Memory B cell (primary cell): ENCODE results near the gene KIRREL1.
A peak's percentile ranks its signal among the peaks of the same experiment; 100 is the strongest.

Experiments used
- ATAC-seq: fragments of 150-1000 bp; cut with Tn5 transposase; 2 replicates; pipeline ENCODE4 v1.10.0; 2021; ENCODE audit warnings: low read depth, mild to moderate bottlenecking, moderate library complexity
- DNase-seq, 2 donors: peaks; one replicate each; pipeline ENCODE4 v3.0.0; 2022; ENCODE audit warnings: low spot score in 2 of 2
- H3K27ac Mint-ChIP-seq: one replicate; pipeline ENCODE4 v1.8.0; 2022; ENCODE audit warnings: mild to moderate bottlenecking, moderate library complexity, mixed read lengths
- H3K27me3 Mint-ChIP-seq: one replicate; pipeline ENCODE4 v1.8.0; 2022; ENCODE audit warnings: mixed read lengths
- H3K36me3 Mint-ChIP-seq: one replicate; pipeline ENCODE4 v1.8.0; 2022; ENCODE audit warnings: mild to moderate bottlenecking, mixed read lengths
- H3K4me1 Mint-ChIP-seq: one replicate; pipeline ENCODE4 v1.8.0; 2022; ENCODE audit warnings: mixed read lengths
- H3K4me3 Mint-ChIP-seq: one replicate; pipeline ENCODE4 v1.8.0; 2022; ENCODE audit warnings: mild to moderate bottlenecking, moderate library complexity, mixed read lengths
- H3K9me3 Mint-ChIP-seq: one replicate; pipeline ENCODE4 v1.8.0; 2022; ENCODE audit warnings: mixed read lengths

KIRREL1 gene

GRCh38 chr1:157963713-157964112, 29.7 kb upstream of the KIRREL1 start:
- H3K36me3 Mint-ChIP-seq = no peaks in the 10 kb centered on the region
- no peak overlapping the region for H3K27ac Mint-ChIP-seq
- no peak overlapping the region for H3K4me3 Mint-ChIP-seq
- H3K27me3 Mint-ChIP-seq = peaks cover 13% of the 10 kb centered on the region
- H3K4me1 Mint-ChIP-seq = peaks cover 7% of the 10 kb centered on the region
- H3K9me3 Mint-ChIP-seq = no peaks in the 10 kb centered on the region
- DNase-seq = peak; percentile 60 to 66
- peak; percentile 92 for ATAC-seq

- Mint-ChIP-seq H3K9me3 (no peaks in the 10 kb centered on the region), H3K4me3 (no peak overlapping the region), H3K4me1 (peaks cover 7% of the 10 kb centered on the region), H3K27ac (no peak overlapping the region), H3K27me3 (peaks cover 16% of the 10 kb centered on the region), H3K36me3 (no peaks in the 10 kb centered on the region)
- ATAC-seq (no peak), DNase-seq (no peak)
These were observed 27.9 kb upstream of the KIRREL1 start for GRCh38 chr1:157965584-157965983.

- Mint-ChIP-seq H3K27ac (no peak overlapping the region), H3K4me3 (no peak overlapping the region), H3K36me3 (no peaks in the 10 kb centered on the region), H3K27me3 (peaks cover 16% of the 10 kb centered on the region), H3K9me3 (no peaks in the 10 kb centered on the region), H3K4me1 (peaks cover 7% of the 10 kb centered on the region)
- ATAC-seq (no peak), DNase-seq (no peak)
These were observed 27.4 kb upstream of the KIRREL1 start for GRCh38 chr1:157966031-157966537.

- no peak overlapping the region for H3K4me3 Mint-ChIP-seq
- no peaks in the 10 kb centered on the region for H3K9me3 Mint-ChIP-seq
- H3K27ac Mint-ChIP-seq = no peak overlapping the region
- peaks cover 5% of the 10 kb centered on the region for H3K4me1 Mint-ChIP-seq
- ATAC-seq (no peak), DNase-seq (no peak)
- no peaks in the 10 kb centered on the region for H3K36me3 Mint-ChIP-seq
- H3K27me3 Mint-ChIP-seq = peaks cover 14% of the 10 kb centered on the region
These were observed 26.2 kb upstream of the KIRREL1 start for GRCh38 chr1:157967205-157967604.

GRCh38 chr1:157968508-157968907, 24.9 kb upstream of the KIRREL1 start:
- peaks cover 3% of the 10 kb centered on the region for H3K4me1 Mint-ChIP-seq
- no peaks in the 10 kb centered on the region for H3K36me3 Mint-ChIP-seq
- H3K4me3 Mint-ChIP-seq = no peak overlapping the region
- DNase-seq = no peak
- no peaks in the 10 kb centered on the region for H3K9me3 Mint-ChIP-seq
- H3K27me3 Mint-ChIP-seq = peaks cover 11% of the 10 kb centered on the region
- no peak overlapping the region for H3K27ac Mint-ChIP-seq
- no peak for ATAC-seq

GRCh38 chr1:157968946-157969345, 24.5 kb upstream of the KIRREL1 start:
- no peak overlapping the region for H3K27ac Mint-ChIP-seq
- H3K4me3 Mint-ChIP-seq = no peak overlapping the region
- H3K27me3 Mint-ChIP-seq = peaks cover 12% of the 10 kb centered on the region
- DNase-seq (no peak), ATAC-seq (no peak)
- no peaks in the 10 kb centered on the region for H3K4me1 Mint-ChIP-seq
- no peaks in the 10 kb centered on the region for H3K36me3 Mint-ChIP-seq
- H3K9me3 Mint-ChIP-seq = no peaks in the 10 kb centered on the region

GRCh38 chr1:157969697-157970485, 23.6 kb upstream of the KIRREL1 start:
- Mint-ChIP-seq H3K36me3 (no peaks in the 10 kb centered on the region), H3K4me3 (no peak overlapping the region), H3K9me3 (no peaks in the 10 kb centered on the region), H3K27me3 (peaks cover 17% of the 10 kb centered on the region), H3K4me1 (no peaks in the 10 kb centered on the region), H3K27ac (no peak overlapping the region)
- DNase-seq (no peak), ATAC-seq (no peak)

- H3K4me3 Mint-ChIP-seq = no peak overlapping the region
- ATAC-seq = no peak
- no peak for DNase-seq
- peaks cover 16% of the 10 kb centered on the region for H3K27me3 Mint-ChIP-seq
- no peaks in the 10 kb centered on the region for H3K36me3 Mint-ChIP-seq
- no peaks in the 10 kb centered on the region for H3K4me1 Mint-ChIP-seq
- H3K9me3 Mint-ChIP-seq = no peaks in the 10 kb centered on the region
- no peak overlapping the region for H3K27ac Mint-ChIP-seq
These were observed 21.7 kb upstream of the KIRREL1 start for GRCh38 chr1:157971769-157972168.

- no peaks in the 10 kb centered on the region for H3K9me3 Mint-ChIP-seq
- H3K27me3 Mint-ChIP-seq = peaks cover 18% of the 10 kb centered on the region
- H3K4me3 Mint-ChIP-seq = no peak overlapping the region
- no peaks in the 10 kb centered on the region for H3K4me1 Mint-ChIP-seq
- DNase-seq (no peak), ATAC-seq (no peak)
- H3K27ac Mint-ChIP-seq = no peak overlapping the region
- no peaks in the 10 kb centered on the region for H3K36me3 Mint-ChIP-seq
These were observed 18.1 kb upstream of the KIRREL1 start for GRCh38 chr1:157975228-157975950.

- DNase-seq (no peak), ATAC-seq (no peak)
- H3K36me3 Mint-ChIP-seq = no peaks in the 10 kb centered on the region
- no peaks in the 10 kb centered on the region for H3K9me3 Mint-ChIP-seq
- peaks cover 2% of the 10 kb centered on the region for H3K4me1 Mint-ChIP-seq
- peaks cover 18% of the 10 kb centered on the region for H3K27me3 Mint-ChIP-seq
- no peak overlapping the region for H3K4me3 Mint-ChIP-seq
- no peak overlapping the region for H3K27ac Mint-ChIP-seq
These were observed 16.6 kb upstream of the KIRREL1 start for GRCh38 chr1:157976888-157977287.

GRCh38 chr1:157978586-157979403, 14.7 kb upstream of the KIRREL1 start:
- no peak for ATAC-seq
- DNase-seq = no peak
- no peaks in the 10 kb centered on the region for H3K9me3 Mint-ChIP-seq
- H3K27me3 Mint-ChIP-seq = peaks cover 15% of the 10 kb centered on the region
- H3K27ac Mint-ChIP-seq = no peak overlapping the region
- H3K36me3 Mint-ChIP-seq = no peaks in the 10 kb centered on the region
- peaks cover 5% of the 10 kb centered on the region for H3K4me1 Mint-ChIP-seq
- H3K4me3 Mint-ChIP-seq = peak overlapping the region; percentile 47

- DNase-seq (no peak), ATAC-seq (no peak)
- no peak overlapping the region for H3K27ac Mint-ChIP-seq
- H3K4me1 Mint-ChIP-seq = peaks cover 7% of the 10 kb centered on the region
- H3K9me3 Mint-ChIP-seq = no peaks in the 10 kb centered on the region
- H3K4me3 Mint-ChIP-seq = no peak overlapping the region
- H3K27me3 Mint-ChIP-seq = peaks cover 15% of the 10 kb centered on the region
- no peaks in the 10 kb centered on the region for H3K36me3 Mint-ChIP-seq
These were observed 11.3 kb upstream of the KIRREL1 start for GRCh38 chr1:157982136-157982535.

GRCh38 chr1:157983787-157984186, 9.7 kb upstream of the KIRREL1 start:
- Mint-ChIP-seq H3K27ac (no peak overlapping the region), H3K9me3 (no peaks in the 10 kb centered on the region), H3K36me3 (no peaks in the 10 kb centered on the region), H3K4me1 (peaks cover 7% of the 10 kb centered on the region), H3K4me3 (no peak overlapping the region), H3K27me3 (peaks cover 17% of the 10 kb centered on the region)
- ATAC-seq = no peak
- DNase-seq = no peak

GRCh38 chr1:157984469-157984868, 9.0 kb upstream of the KIRREL1 start:
- H3K27ac Mint-ChIP-seq = no peak overlapping the region
- H3K4me1 Mint-ChIP-seq = peaks cover 7% of the 10 kb centered on the region
- peaks cover 15% of the 10 kb centered on the region for H3K27me3 Mint-ChIP-seq
- H3K4me3 Mint-ChIP-seq = no peak overlapping the region
- ATAC-seq (no peak), DNase-seq (no peak)
- no peaks in the 10 kb centered on the region for H3K36me3 Mint-ChIP-seq
- H3K9me3 Mint-ChIP-seq = no peaks in the 10 kb centered on the region
